Measurements from ENCODE around the gene EQTN. TPM values are rescaled to one million over a fixed set of nuclear protein-coding genes. Genes with fewer than 3 reads are reported as not detected.

Gene EQTN
- not detected in 2 replicates for polyA plus RNA-seq (2011; rRNA removed)
- not detected in 2 replicates for polyA minus RNA-seq (2011; rRNA and poly(A)+ RNA removed)

- H3K36me3 ChIP-seq (ENCODE audit: control insufficient read depth, insufficient read depth, low read length) = no peaks in the 10 kb centered on the region
- CTCF ChIA-PET = no interaction called here
- TF ChIP-seq CTCF (IDR thresholded peaks at IDR 0.05; ENCODE audit: insufficient read depth, low read depth, low read length) = no peak
- H3K4me3 ChIP-seq (ENCODE audit: low read depth, low read length) = no peak within 1 kb of the TSS
- POLR2A ChIA-PET = no interaction called here
- no peak for DNase-seq (ENCODE audit: low read depth)
- peaks cover 2% of the 10 kb centered on the region; the same call in 1 of the 2 replicates for H3K27me3 ChIP-seq (ENCODE audit: control insufficient read depth, insufficient read depth, low read length)
These were observed at the start of gene EQTN for GRCh38 chr9:27297050-27297449. Gene EQTN (minus strand): TSS chr9:27297150. CDS start chr9:27297055, 95 bp downstream.

- no peaks in the 10 kb centered on the region for H3K27me3 ChIP-seq (ENCODE audit: control insufficient read depth, insufficient read depth, low read length)
- ChIA-PET CTCF (no interaction called here), POLR2A (no interaction called here)
- no peak overlapping the region for H3K4me3 ChIP-seq (ENCODE audit: low read depth, low read length)
- H3K36me3 ChIP-seq (ENCODE audit: control insufficient read depth, insufficient read depth, low read length) = no peaks in the 10 kb centered on the region
- TF ChIP-seq CTCF (IDR thresholded peaks at IDR 0.05; ENCODE audit: insufficient read depth, low read depth, low read length) = no peak
- no peak for DNase-seq (ENCODE audit: low read depth)
These were observed 47.8 kb upstream of the EQTN start for GRCh38 chr9:27344776-27345175.

- no peak overlapping the region for H3K4me3 ChIP-seq (ENCODE audit: low read depth, low read length)
- no peaks in the 10 kb centered on the region for H3K36me3 ChIP-seq (ENCODE audit: control insufficient read depth, insufficient read depth, low read length)
- no peak for DNase-seq (ENCODE audit: low read depth)
- ChIA-PET POLR2A (no interaction called here), CTCF (interaction anchor here (1.4 kb wide), 1 partner anchor 8 kb away, joined by 4 read pairs; no protein-coding TSS in a partner anchor)
- TF ChIP-seq CTCF (IDR thresholded peaks at IDR 0.05; ENCODE audit: insufficient read depth, low read depth, low read length) = no peak
- H3K27me3 ChIP-seq (ENCODE audit: control insufficient read depth, insufficient read depth, low read length) = peaks cover 1% of the 10 kb centered on the region; the same call in 1 of the 2 replicates
These were observed 44.8 kb upstream of the EQTN start for GRCh38 chr9:27341545-27342294.

- ChIA-PET POLR2A (no interaction called here), CTCF (interaction anchor here (1.4 kb wide), 1 partner anchor 8 kb away, joined by 4 read pairs; no protein-coding TSS in a partner anchor)
- no peak overlapping the region for H3K4me3 ChIP-seq (ENCODE audit: low read depth, low read length)
- no peak for TF ChIP-seq CTCF (IDR thresholded peaks at IDR 0.05; ENCODE audit: insufficient read depth, low read depth, low read length)
- peaks cover 1% of the 10 kb centered on the region; the same call in 1 of the 2 replicates for H3K27me3 ChIP-seq (ENCODE audit: control insufficient read depth, insufficient read depth, low read length)
- H3K36me3 ChIP-seq (ENCODE audit: control insufficient read depth, insufficient read depth, low read length) = no peaks in the 10 kb centered on the region
- DNase-seq (ENCODE audit: low read depth) = no peak
These were observed 44.1 kb upstream of the EQTN start for GRCh38 chr9:27340961-27341511.

GRCh38 chr9:27340285-27340674 is 43.3 kb upstream of the EQTN start:
- DNase-seq (ENCODE audit: low read depth) = no peak
- CTCF ChIA-PET = no interaction called here
- TF ChIP-seq CTCF (IDR thresholded peaks at IDR 0.05; ENCODE audit: insufficient read depth, low read depth, low read length) = no peak
- Histone ChIP-seq H3K27me3 (ENCODE audit: control insufficient read depth, insufficient read depth, low read length) (peaks cover 1% of the 10 kb centered on the region), H3K36me3 (ENCODE audit: control insufficient read depth, insufficient read depth, low read length) (no peaks in the 10 kb centered on the region), H3K4me3 (ENCODE audit: low read depth, low read length) (no peak overlapping the region)
- POLR2A ChIA-PET = no interaction called here
